SU-DHL-6 (cell line): ENCODE data around the gene SERTAD4.

Source experiments
- H2AFZ ChIP-seq: fragments of 200-600 bp; sonication (generic); 2 replicates; pipeline ENCODE4 v1.6.1; 2014; ENCODE audit warnings: low read depth, mild to moderate bottlenecking, moderate library complexity, mixed read lengths, antibody characterized with exemption, low read length; ENCODE audit not compliant: severe bottlenecking
- H3F3A ChIP-seq: fragments of 200-600 bp; shearing (Covaris generic); 2 replicates; pipeline ENCODE4 v1.6.0; 2016; ENCODE audit warnings: antibody characterized with exemption, mild to moderate bottlenecking; ENCODE audit not compliant: insufficient read depth
- H3K27ac ChIP-seq: fragments of 200-600 bp; sonication (generic); 2 replicates; pipeline ENCODE4 v1.5.1; 2016; ENCODE audit warnings: low read depth, mild to moderate bottlenecking, low read length, moderate library complexity, mixed read lengths
- H3K27me3 ChIP-seq: fragments of 200-600 bp; sonication (generic), shearing (Covaris generic); 2 replicates; pipeline ENCODE4 v1.6.0; 2014; ENCODE audit warnings: mild to moderate bottlenecking, low read length
- H3K36me3 ChIP-seq: fragments of 200-600 bp; sonication (generic); 2 replicates; pipeline ENCODE4 v1.6.1; 2014; ENCODE audit warnings: mild to moderate bottlenecking, low read length, mixed read lengths
- H3K4me2 ChIP-seq: fragments of 300-600, 200-600 bp; shearing (Covaris generic), sonication (generic); 2 replicates; pipeline ENCODE4 v1.6.0; 2014; ENCODE audit warnings: low read length, low read depth, mild to moderate bottlenecking; ENCODE audit not compliant: poor library complexity, severe bottlenecking
- H3K4me3 ChIP-seq: fragments of 200-600 bp; sonication (generic); 2 replicates; pipeline ENCODE4 v1.5.1; 2014; ENCODE audit warnings: antibody characterized with exemption, low read length, mild to moderate bottlenecking, mixed read lengths; ENCODE audit not compliant: insufficient read depth, poor library complexity, severe bottlenecking
- H3K79me2 ChIP-seq: fragments of 200-600 bp; sonication (generic); 2 replicates; pipeline ENCODE4 v1.6.1; 2014; ENCODE audit warnings: mild to moderate bottlenecking, low read length, moderate library complexity; ENCODE audit not compliant: insufficient read depth
- H3K9ac ChIP-seq: fragments of 200-600 bp; sonication (generic); 2 replicates; pipeline ENCODE4 v1.7.0; 2014; ENCODE audit warnings: mild to moderate bottlenecking, low read length
- H3K9me2 ChIP-seq: fragments of 200-600 bp; sonication (generic); replicated peaks from 2 replicates; pipeline ENCODE4 v1.6.1; 2014; ENCODE audit warnings: low read length; ENCODE audit not compliant: insufficient read depth
- H3K9me3 ChIP-seq: fragments of 200-600 bp; sonication (generic); 2 replicates; pipeline ENCODE4 v1.6.1; 2014; ENCODE audit warnings: low read length, mixed read lengths; ENCODE audit not compliant: insufficient read depth
- H4K20me1 ChIP-seq: fragments of 200-600 bp; sonication (generic); 2 replicates; pipeline ENCODE4 v1.6.1; 2014; ENCODE audit warnings: low read depth, mild to moderate bottlenecking, antibody characterized with exemption, low read length, moderate library complexity, mixed read lengths
- CTCF ChIP-seq: fragments of 200-600 bp; sonication (generic); IDR thresholded peaks from one replicate; pipeline ENCODE4 v1.5.1; 2017; ENCODE audit warnings: antibody characterized with exemption, mild to moderate bottlenecking, low read length, moderate library complexity; ENCODE audit not compliant: insufficient read depth, poor library complexity, severe bottlenecking
- EZH2phosphoT487 ChIP-seq: fragments of 200-600 bp; sonication (generic), shearing (Covaris generic); conservative IDR thresholded peaks from 2 replicates; pipeline ENCODE4 v1.6.1; 2018; ENCODE audit warnings: mild to moderate bottlenecking, antibody characterized with exemption, low read length, moderate library complexity, mixed read lengths

The SERTAD4 gene

GRCh38 chr1:210250665-210250997 is 18.0 kb downstream of the SERTAD4 start:
- Histone ChIP-seq H3K4me3 (no peak overlapping the region), H3K36me3 (no peaks in the 10 kb centered on the region), H3K79me2 (no peaks in the 10 kb centered on the region), H2AFZ (no peak overlapping the region), H4K20me1 (no peaks in the 10 kb centered on the region), H3K9me3 (no peaks in the 10 kb centered on the region), H3K27ac (no peak overlapping the region), H3K4me2 (no peak overlapping the region), H3F3A (no peaks in the 10 kb centered on the region), H3K9ac (no peak overlapping the region), H3K9me2 (no peaks in the 10 kb centered on the region), H3K27me3 (no peaks in the 10 kb centered on the region)
- TF ChIP-seq CTCF = no peak
- no peak for TF ChIP-seq EZH2phosphoT487

GRCh38 chr1:210250998-210251679 is 18.5 kb downstream of the SERTAD4 start:
- no peak overlapping the region for H3K9ac ChIP-seq
- no peak overlapping the region for H3K4me3 ChIP-seq
- TF ChIP-seq CTCF (no peak), EZH2phosphoT487 (no peak)
- H3K27ac ChIP-seq = no peak overlapping the region
- no peaks in the 10 kb centered on the region for H3K79me2 ChIP-seq
- H3F3A ChIP-seq = no peaks in the 10 kb centered on the region
- no peaks in the 10 kb centered on the region for H3K9me2 ChIP-seq
- H3K27me3 ChIP-seq = no peaks in the 10 kb centered on the region
- H3K36me3 ChIP-seq = no peaks in the 10 kb centered on the region
- no peak overlapping the region for H3K4me2 ChIP-seq
- no peak overlapping the region for H2AFZ ChIP-seq
- no peaks in the 10 kb centered on the region for H4K20me1 ChIP-seq
- H3K9me3 ChIP-seq = no peaks in the 10 kb centered on the region

GRCh38 chr1:210251680-210252490 is 19.3 kb downstream of the SERTAD4 start:
- Histone ChIP-seq H2AFZ (no peak overlapping the region), H3K9ac (no peak overlapping the region), H4K20me1 (no peaks in the 10 kb centered on the region), H3K27me3 (no peaks in the 10 kb centered on the region), H3K9me2 (no peaks in the 10 kb centered on the region), H3K36me3 (no peaks in the 10 kb centered on the region), H3K27ac (no peak overlapping the region), H3F3A (no peaks in the 10 kb centered on the region), H3K4me3 (no peak overlapping the region), H3K79me2 (no peaks in the 10 kb centered on the region), H3K9me3 (no peaks in the 10 kb centered on the region), H3K4me2 (no peak overlapping the region)
- no peak for TF ChIP-seq EZH2phosphoT487
- TF ChIP-seq CTCF = no peak
